Fibroblast of upper back skin (primary cell): ENCODE measurements around the gene ARHGEF17.
A peak's percentile ranks its signal among the peaks of the same experiment; 100 is the strongest.
"Not testable (repeated sequence)": the region's sequence is repeated elsewhere in the genome, so short reads cannot be mapped to it uniquely, and the experiment has no call there.

ENCODE experiments used
- DNase-seq: peaks from one replicate; pipeline ENCODE4 v3.0.0-alpha.2; 2013

Gene ARHGEF17

GRCh38 chr11:73274191-73274590, 33.9 kb upstream of the ARHGEF17 start:
- DNase-seq: not testable (repeated sequence)

GRCh38 chr11:73274722-73275380, 33.2 kb upstream of the ARHGEF17 start:
- DNase-seq: no peak

- DNase-seq: no peak
Observed at GRCh38 chr11:73275381-73275750, 32.7 kb upstream of the ARHGEF17 start.

- no peak for DNase-seq
Observed at GRCh38 chr11:73277467-73277866, 30.6 kb upstream of the ARHGEF17 start.

- DNase-seq: no peak
Observed at GRCh38 chr11:73280626-73281025, 27.4 kb upstream of the ARHGEF17 start.

- no peak for DNase-seq
Observed at GRCh38 chr11:73281201-73281741, 26.8 kb upstream of the ARHGEF17 start.

- no peak for DNase-seq
Observed at GRCh38 chr11:73281796-73282660, 26.0 kb upstream of the ARHGEF17 start.

GRCh38 chr11:73283276-73284000, 24.6 kb upstream of the ARHGEF17 start:
- no peak for DNase-seq

GRCh38 chr11:73284106-73284505, 24.0 kb upstream of the ARHGEF17 start:
- DNase-seq: no peak

- no peak for DNase-seq
Observed at GRCh38 chr11:73285721-73286120, 22.4 kb upstream of the ARHGEF17 start.

GRCh38 chr11:73286240-73286810, 21.8 kb upstream of the ARHGEF17 start:
- DNase-seq: no peak

GRCh38 chr11:73287400-73288101, 20.5 kb upstream of the ARHGEF17 start:
- DNase-seq: no peak

GRCh38 chr11:73288192-73288872, 19.7 kb upstream of the ARHGEF17 start:
- no peak for DNase-seq

GRCh38 chr11:73288873-73289707, 19.0 kb upstream of the ARHGEF17 start:
- peak; percentile 71 for DNase-seq

GRCh38 chr11:73290536-73290935, 17.5 kb upstream of the ARHGEF17 start:
- DNase-seq: no peak

- no peak for DNase-seq
Observed at GRCh38 chr11:73291196-73291595, 16.9 kb upstream of the ARHGEF17 start.

- DNase-seq: no peak
Observed at GRCh38 chr11:73291781-73292524, 16.1 kb upstream of the ARHGEF17 start.

- DNase-seq: peak; percentile 41
Observed at GRCh38 chr11:73292525-73292894, 15.6 kb upstream of the ARHGEF17 start.

- DNase-seq: no peak
Observed at GRCh38 chr11:73293356-73293936, 14.6 kb upstream of the ARHGEF17 start.

- no peak for DNase-seq
Observed at GRCh38 chr11:73294604-73295003, 13.5 kb upstream of the ARHGEF17 start.
